DND-41 (cell line): ENCODE measurements around the gene PCSK2.

Experiments
- ATAC-seq: fragments of 200-7000 bp; cut with Tn5 transposase; 3 replicates; pipeline ENCODE4 v1.9.1; 2021; ENCODE audit warnings: low read depth; ENCODE audit not compliant: insufficient read depth
- DNase-seq: peaks from one replicate; pipeline ENCODE4 v3.0.0-alpha.2; 2020
- H2AFZ ChIP-seq: 2 replicates; pipeline ENCODE4 v1.6.0; 2012; ENCODE audit warnings: low read depth, low read length
- H3K27ac ChIP-seq: 2 replicates; pipeline ENCODE4 v1.5.1; 2012; ENCODE audit warnings: low read length, inconsistent platforms
- H3K27me3 ChIP-seq: fragments of 200-600 bp; sonication (generic); 2 replicates; pipeline ENCODE4 v1.6.0; 2012; ENCODE audit warnings: low read length, mild to moderate bottlenecking, inconsistent platforms; ENCODE audit not compliant: insufficient read depth, poor library complexity
- H3K36me3 ChIP-seq: 2 replicates; pipeline ENCODE4 v1.5.1; 2012; ENCODE audit warnings: low read length, inconsistent platforms; ENCODE audit not compliant: insufficient read depth
- H3K4me1 ChIP-seq: 2 replicates; pipeline ENCODE4 v1.5.1; 2012; ENCODE audit warnings: mild to moderate bottlenecking, low read length; ENCODE audit not compliant: insufficient read depth
- H3K4me2 ChIP-seq: 2 replicates; pipeline ENCODE4 v1.6.0; 2012; ENCODE audit warnings: mild to moderate bottlenecking, moderate library complexity, low read length, inconsistent platforms; ENCODE audit not compliant: insufficient read depth
- H3K4me3 ChIP-seq, 2 experiments: fragments of 200-600 bp in 1 of 2; shearing (Covaris generic) in 1 of 2; 2 replicates each; pipeline ENCODE4 v1.5.1; 2012 to 2016; ENCODE audit warnings: inconsistent platforms in 2 of 2, low read length in 2 of 2, mild to moderate bottlenecking in 2 of 2, low read depth in 1 of 2, moderate library complexity in 1 of 2
- H3K79me2 ChIP-seq: 2 replicates; pipeline ENCODE4 v1.6.0; 2012; ENCODE audit warnings: low read length, inconsistent platforms; ENCODE audit not compliant: insufficient read depth
- H3K9ac ChIP-seq: 2 replicates; pipeline ENCODE4 v1.6.0; 2012; ENCODE audit warnings: low read depth, mild to moderate bottlenecking, inconsistent platforms, low read length, moderate library complexity
- H3K9me3 ChIP-seq: 2 replicates; pipeline ENCODE4 v1.5.1; 2012; ENCODE audit warnings: low read length, moderate library complexity, mild to moderate bottlenecking, inconsistent platforms; ENCODE audit not compliant: insufficient read depth, severe bottlenecking
- H4K20me1 ChIP-seq: 2 replicates; pipeline ENCODE4 v1.6.0; 2012; ENCODE audit warnings: low read length; ENCODE audit not compliant: insufficient read depth
- CTCF ChIP-seq: IDR thresholded peaks from 2 replicates; pipeline ENCODE4 v1.5.1; 2012; ENCODE audit warnings: borderline replicate concordance, low read length, moderate library complexity, mild to moderate bottlenecking; ENCODE audit not compliant: poor library complexity, severe bottlenecking; ENCODE audit errors: extremely low read depth
- EZH2 ChIP-seq: IDR thresholded peaks from 3 replicates; pipeline ENCODE4 v1.6.1; 2012; ENCODE audit warnings: borderline replicate concordance, low read depth, mild to moderate bottlenecking, moderate library complexity, low read length, inconsistent platforms; ENCODE audit not compliant: severe bottlenecking

Gene PCSK2

GRCh38 chr20:17298171-17298570 is 71.3 kb downstream of the PCSK2 start:
- Histone ChIP-seq H3K27me3 (peaks cover 2% of the 10 kb centered on the region), H3K79me2 (no peaks in the 10 kb centered on the region), H3K36me3 (no peaks in the 10 kb centered on the region), H4K20me1 (no peaks in the 10 kb centered on the region), H3K4me1 (no peaks in the 10 kb centered on the region), H3K4me3 (no peak overlapping the region), H3K4me2 (no peak overlapping the region), H3K27ac (no peak overlapping the region), H3K9me3 (no peaks in the 10 kb centered on the region), H2AFZ (no peak overlapping the region), H3K9ac (no peak overlapping the region)
- ATAC-seq (no peak), DNase-seq (no peak)
- TF ChIP-seq EZH2 (no peak), CTCF (no peak)

GRCh38 chr20:17298751-17299150 is 71.9 kb downstream of the PCSK2 start:
- Histone ChIP-seq H3K9ac (no peak overlapping the region), H3K4me2 (no peak overlapping the region), H3K4me1 (no peaks in the 10 kb centered on the region), H2AFZ (no peak overlapping the region), H3K4me3 (no peak overlapping the region), H3K36me3 (no peaks in the 10 kb centered on the region), H3K9me3 (no peaks in the 10 kb centered on the region), H4K20me1 (no peaks in the 10 kb centered on the region), H3K27ac (no peak overlapping the region), H3K79me2 (no peaks in the 10 kb centered on the region), H3K27me3 (peaks cover 2% of the 10 kb centered on the region)
- no peak for ATAC-seq
- DNase-seq: no peak
- TF ChIP-seq CTCF (no peak), EZH2 (no peak)

GRCh38 chr20:17300113-17300512 is 73.3 kb downstream of the PCSK2 start:
- Histone ChIP-seq H4K20me1 (no peaks in the 10 kb centered on the region), H3K79me2 (no peaks in the 10 kb centered on the region), H3K4me1 (no peaks in the 10 kb centered on the region), H2AFZ (no peak overlapping the region), H3K4me3 (no peak overlapping the region), H3K36me3 (no peaks in the 10 kb centered on the region), H3K9me3 (no peaks in the 10 kb centered on the region), H3K27me3 (peaks cover 2% of the 10 kb centered on the region), H3K27ac (no peak overlapping the region), H3K9ac (no peak overlapping the region), H3K4me2 (no peak overlapping the region)
- ATAC-seq (no peak), DNase-seq (no peak)
- no peak for TF ChIP-seq EZH2
- no peak for TF ChIP-seq CTCF

GRCh38 chr20:17304774-17305173 is 77.9 kb downstream of the PCSK2 start:
- H3K27me3 ChIP-seq: no peaks in the 10 kb centered on the region
- TF ChIP-seq CTCF: no peak
- no peak for TF ChIP-seq EZH2
- no peak overlapping the region for H3K4me2 ChIP-seq
- H3K36me3 ChIP-seq: no peaks in the 10 kb centered on the region
- ATAC-seq (no peak), DNase-seq (no peak)
- no peak overlapping the region for H3K27ac ChIP-seq
- H3K4me1 ChIP-seq: no peaks in the 10 kb centered on the region
- H2AFZ ChIP-seq: no peak overlapping the region
- no peak overlapping the region for H3K9ac ChIP-seq
- H3K9me3 ChIP-seq: no peaks in the 10 kb centered on the region
- H3K4me3 ChIP-seq: no peak overlapping the region
- no peaks in the 10 kb centered on the region for H4K20me1 ChIP-seq
- H3K79me2 ChIP-seq: no peaks in the 10 kb centered on the region
